GM12878 (cell line): ENCODE results near the gene ZCCHC24. TPM values are rescaled to one million over a fixed set of nuclear protein-coding genes. Genes with fewer than 3 reads are reported as not detected.

Experiments
- BCL3 ChIP-seq: IDR thresholded peaks from 2 replicates; pipeline ENCODE4 v1.6.1; 2011; ENCODE audit warnings: borderline replicate concordance, low read depth, mild to moderate bottlenecking, moderate library complexity, low read length; ENCODE audit not compliant: insufficient read depth, poor library complexity, severe bottlenecking
- CREM ChIP-seq: IDR thresholded peaks from 2 replicates; pipeline ENCODE4 v1.6.1; 2014; ENCODE audit warnings: antibody characterized with exemption, low read depth
- HSF1 ChIP-seq: fragments of 150-350 bp; IDR thresholded peaks from 2 replicates; pipeline ENCODE4 v1.6.1; 2014; ENCODE audit warnings: mild to moderate bottlenecking, low read depth, low read length
- PAX5 ChIP-seq: IDR thresholded peaks from 2 replicates; pipeline ENCODE4 v1.6.1; 2011; ENCODE audit warnings: low read depth, low read length, borderline replicate concordance
- RAD51 ChIP-seq: fragments of 450-650 bp; IDR thresholded peaks from 2 replicates; pipeline ENCODE4 v1.6.1; 2016; ENCODE audit warnings: moderate library complexity, mild to moderate bottlenecking, inconsistent platforms
- SMC3 ChIP-seq: IDR thresholded peaks from 2 replicates; pipeline ENCODE4 v1.6.1; 2011; ENCODE audit warnings: low read length, improper control_type of control experiment, borderline replicate concordance
- STAT1 ChIP-seq: fragments of 450-650 bp; conservative IDR thresholded peaks from 2 replicates; pipeline ENCODE4 v1.6.1; 2014; ENCODE audit warnings: antibody characterized with exemption, mild to moderate bottlenecking
- TBL1XR1 ChIP-seq: IDR thresholded peaks from 2 replicates; pipeline ENCODE4 v1.6.1; 2012; ENCODE audit warnings: low read depth, low read length, improper control_type of control experiment
- ZBTB40 ChIP-seq: fragments of 450-650 bp; IDR thresholded peaks from 2 replicates; pipeline ENCODE4 v1.6.1; 2016; ENCODE audit warnings: mild to moderate bottlenecking, moderate library complexity, borderline replicate concordance
- ZNF687 ChIP-seq: fragments of 450-650 bp; IDR thresholded peaks from 2 replicates; pipeline ENCODE4 v1.6.1; 2017; ENCODE audit warnings: mild to moderate bottlenecking, moderate library complexity
- polyA plus RNA-seq, 11 experiments: library from polyadenylated mRNA; depleted of rRNA in 4 of 11; unstranded in 6 of 11; stranded (reverse) in 5 of 11; fragments of >200 nt; fragmentation: Nextera tagmentation in 4 of 11; fragmentation: Illumina TruSeq in 1 of 11; extraction: Ambion mirVana in 4 of 11; extraction: Trizol in 1 of 11; gene quantifications; 1 replicate in 1 of 11; 2 replicates in 10 of 11; pipeline versions ENCODE4 v1.2.1 to v1.2.3, GENCODE V29; 2011 to 2016; ENCODE audit warnings: inconsistent platforms in 2 of 11, missing spikeins in 2 of 11, low read depth in 1 of 11
- total RNA-seq, 4 experiments: library from RNA; depleted of rRNA in 3 of 4; stranded (reverse); fragments of >200 nt in 3 of 4; fragmentation: Illumina TruSeq in 1 of 4; extraction: Trizol in 1 of 4; gene quantifications; 2 replicates each; pipeline versions ENCODE4 v1.2.1 to v1.2.3, GENCODE V29; 2013 to 2021

ZCCHC24 gene
- total and polyA plus RNA-seq, 10 of the 15 experiments (the other 5 are each of a cell fraction or from before 2014, with no cell fraction given): 0.02 to 0.62 (median 0.04) TPM; not detected in 4

- no peak for TF ChIP-seq HSF1
- no peak for TF ChIP-seq RAD51
- TF ChIP-seq ZBTB40: no peak
- no peak for TF ChIP-seq CREM
- TF ChIP-seq SMC3: no peak
- TF ChIP-seq STAT1: no peak
- no peak for TF ChIP-seq ZNF687
- no peak for TF ChIP-seq TBL1XR1
- no peak for TF ChIP-seq BCL3
- TF ChIP-seq PAX5: no peak
These were observed 42.5 kb downstream of the ZCCHC24 start (continued) for GRCh38 chr10:79402951-79403350.
